ENCODE measurements around the gene MEIOB. TPM values are rescaled to one million over a fixed set of nuclear protein-coding genes. Genes with fewer than 3 reads are reported as not detected.

The MEIOB gene
- total RNA-seq, 1 donor, result not detected

DNA sequence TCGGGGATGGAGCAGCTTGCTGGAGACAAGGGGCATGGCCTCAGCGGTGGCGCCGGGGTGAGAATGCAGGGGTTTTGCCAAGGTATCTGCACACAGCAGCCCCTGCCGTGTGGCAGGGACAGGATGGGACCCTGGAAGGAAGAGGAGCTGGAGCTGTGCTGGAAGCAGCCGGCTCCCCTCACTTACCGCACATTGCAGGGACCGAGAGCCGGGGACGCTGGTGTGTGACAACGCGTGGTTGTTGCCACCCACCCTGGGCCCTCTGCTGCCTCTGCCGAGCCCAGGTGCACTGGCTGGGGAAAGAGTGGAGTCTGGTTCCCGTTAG lies 86.2 kb downstream of the MEIOB start:
- H3K79me2 ChIP-seq (ENCODE audit: insufficient read depth, low read length), result peaks cover 52% of the 10 kb centered on the region
- H3K4me1 ChIP-seq (ENCODE audit: insufficient read depth, low read length), result peaks cover 18% of the 10 kb centered on the region
- no peaks in the 10 kb centered on the region for H3K9me3 ChIP-seq (ENCODE audit: low read depth, low read length)
- H3K4me3 ChIP-seq (ENCODE audit: insufficient read depth, low read length), result no peak overlapping the region
- TF ChIP-seq, protein P1, sequence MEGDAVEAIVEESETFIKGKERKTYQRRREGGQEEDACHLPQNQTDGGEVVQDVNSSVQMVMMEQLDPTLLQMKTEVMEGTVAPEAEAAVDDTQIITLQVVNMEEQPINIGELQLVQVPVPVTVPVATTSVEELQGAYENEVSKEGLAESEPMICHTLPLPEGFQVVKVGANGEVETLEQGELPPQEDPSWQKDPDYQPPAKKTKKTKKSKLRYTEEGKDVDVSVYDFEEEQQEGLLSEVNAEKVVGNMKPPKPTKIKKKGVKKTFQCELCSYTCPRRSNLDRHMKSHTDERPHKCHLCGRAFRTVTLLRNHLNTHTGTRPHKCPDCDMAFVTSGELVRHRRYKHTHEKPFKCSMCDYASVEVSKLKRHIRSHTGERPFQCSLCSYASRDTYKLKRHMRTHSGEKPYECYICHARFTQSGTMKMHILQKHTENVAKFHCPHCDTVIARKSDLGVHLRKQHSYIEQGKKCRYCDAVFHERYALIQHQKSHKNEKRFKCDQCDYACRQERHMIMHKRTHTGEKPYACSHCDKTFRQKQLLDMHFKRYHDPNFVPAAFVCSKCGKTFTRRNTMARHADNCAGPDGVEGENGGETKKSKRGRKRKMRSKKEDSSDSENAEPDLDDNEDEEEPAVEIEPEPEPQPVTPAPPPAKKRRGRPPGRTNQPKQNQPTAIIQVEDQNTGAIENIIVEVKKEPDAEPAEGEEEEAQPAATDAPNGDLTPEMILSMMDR (IDR thresholded peaks at IDR 0.05; ENCODE audit: extremely low read depth, low read depth, low read length), result no peak
- H3K36me3 ChIP-seq (ENCODE audit: insufficient read depth, low read length), result peaks cover 18% of the 10 kb centered on the region
- no peak for DNase-seq (ENCODE audit: insufficient read length, low spot score, missing footprints)
- no peaks in the 10 kb centered on the region for H3K27me3 ChIP-seq (ENCODE audit: insufficient read depth, low read length)
- no peak overlapping the region for H2AFZ ChIP-seq (ENCODE audit: low read length)
- H3K27ac ChIP-seq (ENCODE audit: low read depth, low read length), result no peak overlapping the region
- H4K20me1 ChIP-seq (ENCODE audit: insufficient read depth, low read length), result peaks cover 35% of the 10 kb centered on the region
- no peak overlapping the region for H3K4me2 ChIP-seq (ENCODE audit: insufficient read depth, low read length)

- peaks cover 53% of the 10 kb centered on the region for H3K79me2 ChIP-seq (ENCODE audit: insufficient read depth, low read length)
- H3K4me1 ChIP-seq (ENCODE audit: insufficient read depth, low read length), result peaks cover 19% of the 10 kb centered on the region
- H3K27me3 ChIP-seq (ENCODE audit: insufficient read depth, low read length), result no peaks in the 10 kb centered on the region
- H3K27ac ChIP-seq (ENCODE audit: low read depth, low read length), result no peak overlapping the region
- H3K4me3 ChIP-seq (ENCODE audit: insufficient read depth, low read length), result no peak overlapping the region
- no peak overlapping the region for H3K4me2 ChIP-seq (ENCODE audit: insufficient read depth, low read length)
- H4K20me1 ChIP-seq (ENCODE audit: insufficient read depth, low read length), result peaks cover 35% of the 10 kb centered on the region
- H3K36me3 ChIP-seq (ENCODE audit: insufficient read depth, low read length), result peaks cover 22% of the 10 kb centered on the region
- H2AFZ ChIP-seq (ENCODE audit: low read length), result no peak overlapping the region
- DNase-seq (ENCODE audit: insufficient read length, low spot score, missing footprints), result peak; percentile 72
- TF ChIP-seq, protein P1 (IDR thresholded peaks at IDR 0.05; ENCODE audit: extremely low read depth, low read depth, low read length), result no peak
- H3K9me3 ChIP-seq (ENCODE audit: low read depth, low read length), result no peaks in the 10 kb centered on the region
Observed at GRCh38 chr16:1784977-1785845, 86.8 kb downstream of the MEIOB start.

Other genes starting within 250 kb of the MEIOB start
- 22.8 and 26.2 TPM in 2 replicates for gene JPT2, start 193.9 kb downstream of the MEIOB start, total RNA-seq
- 64.1 and 71.0 TPM in 2 replicates for gene MAPK8IP3, start 166.0 kb downstream of the MEIOB start, total RNA-seq
- gene NME3, start 100.6 kb downstream of the MEIOB start, total RNA-seq, result 49.2 and 55.4 TPM in 2 replicates
- 10.0 and 16.3 TPM in 2 replicates for gene EME2, start 99.4 kb downstream of the MEIOB start, total RNA-seq
- gene MRPS34, start 99.0 kb downstream of the MEIOB start, total RNA-seq, result 40.5 and 47.1 TPM in 2 replicates
- 33.6 and 42.3 TPM in 2 replicates for gene SPSB3, start 89.6 kb downstream of the MEIOB start, total RNA-seq
- gene NUBP2, start 89.2 kb downstream of the MEIOB start, total RNA-seq, result 45.4 and 56.1 TPM in 2 replicates
- not detected in 2 replicates for gene IGFALS, start 78.5 kb downstream of the MEIOB start, total RNA-seq
- gene HAGH, start 45.3 kb downstream of the MEIOB start, total RNA-seq, result 28.9 and 32.9 TPM in 2 replicates
- gene FAHD1, start 45.0 kb downstream of the MEIOB start, total RNA-seq, result 63.1 and 72.7 TPM in 2 replicates
- gene HS3ST6, start 46.3 kb upstream of the MEIOB start, total RNA-seq, result not detected in 2 replicates
- gene MSRB1, start 71.0 kb upstream of the MEIOB start, total RNA-seq, result 16.2 and 18.1 TPM in 2 replicates
- not detected in 2 replicates for gene RPL3L, start 82.5 kb upstream of the MEIOB start, total RNA-seq
- 82.8 and 109 TPM in 2 replicates for gene NDUFB10, start 87.4 kb upstream of the MEIOB start, total RNA-seq
- 1,815 and 2,359 TPM in 2 replicates for gene RPS2, start 92.7 kb upstream of the MEIOB start, total RNA-seq
- gene RNF151, start 94.7 kb upstream of the MEIOB start, total RNA-seq, result 0.36 TPM in 1 of 2 replicates, not detected in the other
- 22.4 and 26.1 TPM in 2 replicates for gene TBL3, start 99.9 kb upstream of the MEIOB start, total RNA-seq
- under 0.01 and 0.29 TPM in 2 replicates for gene NOXO1, start 109.3 kb upstream of the MEIOB start, total RNA-seq
- gene GFER, start 112.0 kb upstream of the MEIOB start, total RNA-seq, result 8.7 and 12.1 TPM in 2 replicates
- under 0.01 and 0.59 TPM in 2 replicates for gene SYNGR3, start 117.8 kb upstream of the MEIOB start, total RNA-seq
- 17.7 and 21.0 TPM in 2 replicates for gene ZNF598, start 137.7 kb upstream of the MEIOB start, total RNA-seq
- gene NPW, start 147.6 kb upstream of the MEIOB start, total RNA-seq, result not detected in 2 replicates
- gene NHERF2, start 154.7 kb upstream of the MEIOB start, total RNA-seq, result 26.8 and 33.7 TPM in 2 replicates
- 22.8 and 24.8 TPM in 2 replicates for gene NTHL1, start 175.7 kb upstream of the MEIOB start, total RNA-seq
- 73.1 and 78.9 TPM in 2 replicates for gene TSC2, start 175.8 kb upstream of the MEIOB start, total RNA-seq